Suprapubic skin (tissue), 3 donors: Measurements from ENCODE around the gene NOS1AP.

Source experiments
- EP300 ChIP-seq: sonication (generic); formaldehyde crosslinking; IDR thresholded peaks from one replicate; pipeline ENCODE4 v1.6.1; 2017; ENCODE audit warnings: antibody characterized with exemption
- POLR2A ChIP-seq, 2 donors: fragments of 450-650 bp; IDR thresholded peaks; one replicate each; pipeline ENCODE4 v1.6.1; 2017; ENCODE audit warnings: antibody characterized with exemption in 2 of 2, mild to moderate bottlenecking in 2 of 2, moderate library complexity in 2 of 2
- TF ChIP-seq, protein P1 (sequence below), 2 donors: fragments of 200-600 bp in 1 of 2; fragments of 450-650 bp in 1 of 2; sonication (generic) in 1 of 2; IDR thresholded peaks; one replicate each; pipeline ENCODE4 v1.5.1; 2016 to 2019; ENCODE audit warnings: antibody characterized with exemption in 2 of 2, mild to moderate bottlenecking in 1 of 2, moderate library complexity in 1 of 2

DNA sequence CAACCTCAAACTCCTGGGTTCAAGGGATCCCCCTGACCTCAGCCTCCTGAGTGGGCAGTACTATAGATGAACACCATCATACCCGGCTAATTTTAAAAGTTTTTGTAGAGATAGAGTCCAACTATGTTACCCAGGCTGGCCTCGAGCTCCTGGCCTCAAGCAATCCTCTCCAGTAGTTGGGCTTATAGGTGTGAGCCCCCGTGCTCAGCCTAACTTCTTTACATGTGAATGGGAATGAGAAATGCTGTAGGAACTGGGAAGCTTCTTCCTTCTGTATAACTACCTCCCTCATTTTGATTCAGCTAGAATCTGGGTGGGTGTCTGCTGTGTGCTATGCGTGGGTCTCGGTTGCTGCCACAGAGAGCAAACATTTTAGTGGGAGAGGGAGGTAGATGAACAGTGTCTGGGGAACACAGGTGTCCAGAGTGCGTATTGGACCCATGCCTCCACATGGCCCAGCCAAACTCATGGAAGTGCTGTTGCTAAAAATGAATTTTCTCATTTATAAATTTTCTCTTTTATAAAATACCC lies 150.6 kb downstream of the NOS1AP start:
- TF ChIP-seq POLR2A (IDR thresholded peaks at IDR 0.05) = no peak
- TF ChIP-seq EP300 = no peak
- TF ChIP-seq, protein P1, sequence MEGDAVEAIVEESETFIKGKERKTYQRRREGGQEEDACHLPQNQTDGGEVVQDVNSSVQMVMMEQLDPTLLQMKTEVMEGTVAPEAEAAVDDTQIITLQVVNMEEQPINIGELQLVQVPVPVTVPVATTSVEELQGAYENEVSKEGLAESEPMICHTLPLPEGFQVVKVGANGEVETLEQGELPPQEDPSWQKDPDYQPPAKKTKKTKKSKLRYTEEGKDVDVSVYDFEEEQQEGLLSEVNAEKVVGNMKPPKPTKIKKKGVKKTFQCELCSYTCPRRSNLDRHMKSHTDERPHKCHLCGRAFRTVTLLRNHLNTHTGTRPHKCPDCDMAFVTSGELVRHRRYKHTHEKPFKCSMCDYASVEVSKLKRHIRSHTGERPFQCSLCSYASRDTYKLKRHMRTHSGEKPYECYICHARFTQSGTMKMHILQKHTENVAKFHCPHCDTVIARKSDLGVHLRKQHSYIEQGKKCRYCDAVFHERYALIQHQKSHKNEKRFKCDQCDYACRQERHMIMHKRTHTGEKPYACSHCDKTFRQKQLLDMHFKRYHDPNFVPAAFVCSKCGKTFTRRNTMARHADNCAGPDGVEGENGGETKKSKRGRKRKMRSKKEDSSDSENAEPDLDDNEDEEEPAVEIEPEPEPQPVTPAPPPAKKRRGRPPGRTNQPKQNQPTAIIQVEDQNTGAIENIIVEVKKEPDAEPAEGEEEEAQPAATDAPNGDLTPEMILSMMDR (IDR thresholded peaks at IDR 0.05) = no peak
